HG03442 (cell line): ENCODE results near the gene CPLANE2.
"Not testable (repeated sequence)": the region's sequence is repeated elsewhere in the genome, so short reads cannot be mapped to it uniquely, and the experiment has no call there.

Source experiments
- ATAC-seq: cut with Tn5 transposase; IDR thresholded peaks from one replicate; pipeline ENCODE4 v1.9.1; 2021; ENCODE audit warnings: mild to moderate bottlenecking, moderate library complexity; ENCODE audit not compliant: unreplicated experiment

Gene CPLANE2

GRCh38 chr1:16231331-16232315, 5.4 kb downstream of the CPLANE2 start:
- ATAC-seq, result no peak

- ATAC-seq, result no peak
Measured at GRCh38 chr1:16230744-16231143, 6.2 kb downstream of the CPLANE2 start.

DNA sequence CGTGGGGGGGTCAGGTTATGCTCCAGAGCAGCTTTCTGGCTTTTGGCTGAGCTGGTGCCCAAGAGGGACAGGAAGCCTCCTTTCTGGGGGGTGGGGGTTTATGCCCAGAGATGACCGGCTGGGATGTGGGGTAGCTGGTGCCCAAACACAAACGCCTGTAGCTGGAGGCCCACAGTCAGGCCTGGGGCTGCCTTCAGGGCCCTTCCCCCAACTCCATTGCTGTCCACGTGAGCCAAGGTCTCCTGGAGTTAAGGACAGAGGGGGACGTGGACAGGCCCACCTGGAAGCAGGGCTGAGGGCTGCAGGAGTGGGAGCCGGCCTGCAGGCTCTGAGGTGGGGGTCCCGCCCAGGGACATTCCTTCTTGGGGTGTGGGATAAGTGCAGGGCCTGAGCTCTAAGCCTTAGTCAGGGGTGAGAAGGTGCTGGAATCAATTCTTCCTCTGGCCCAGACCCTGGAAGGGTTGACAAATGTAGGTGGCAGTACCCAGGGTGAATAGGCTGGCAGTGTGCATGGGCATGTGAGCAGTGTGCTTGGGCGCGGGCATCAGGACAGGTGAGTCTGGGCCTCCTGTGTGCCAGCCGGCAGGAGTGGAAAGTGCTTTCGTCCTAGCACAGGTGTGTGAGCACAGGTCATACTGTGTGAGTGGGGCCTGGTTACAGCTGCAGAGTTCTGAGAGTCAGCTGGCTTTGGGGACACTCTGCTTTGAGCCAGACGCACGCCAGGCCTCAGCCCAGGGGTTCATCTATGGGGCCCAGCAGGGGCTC, 6.8 kb downstream of the CPLANE2 start:
- no peak for ATAC-seq

DNA sequence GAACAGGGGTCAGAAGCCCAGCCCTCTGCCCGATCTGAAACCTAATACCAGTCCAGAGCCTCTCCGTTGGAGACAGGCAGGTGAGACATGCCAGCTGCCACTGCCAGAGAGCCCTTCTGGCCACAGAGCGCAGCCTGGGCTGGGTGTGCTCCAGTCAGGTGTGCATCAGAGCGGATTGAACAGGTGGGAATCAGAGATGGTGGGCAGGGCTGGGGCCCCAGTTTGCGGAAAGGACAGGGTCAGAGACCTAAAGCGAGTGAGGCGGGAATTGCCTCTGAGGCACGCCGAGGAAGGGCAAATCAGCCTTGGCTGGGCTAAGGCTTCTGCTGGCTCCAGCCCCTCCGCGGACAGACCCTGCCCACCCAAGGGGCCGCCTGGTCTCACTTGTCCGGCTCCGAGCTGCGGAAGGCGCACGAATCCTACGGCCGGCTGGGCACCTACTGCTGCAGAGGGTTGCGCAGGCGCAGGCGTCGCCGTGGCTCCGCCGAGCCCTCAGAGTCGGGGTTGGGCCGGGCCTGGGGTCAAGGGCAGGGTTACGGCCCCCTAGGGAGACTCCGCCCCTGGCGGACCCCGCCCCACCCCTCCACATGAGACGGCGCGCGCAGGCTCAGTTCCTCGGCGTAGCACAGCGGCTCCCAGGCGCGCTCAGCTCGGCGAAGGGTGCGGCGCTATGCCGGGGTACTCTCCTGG, 10.3 kb downstream of the CPLANE2 start:
- ATAC-seq, result no peak

GRCh38 chr1:16226129-16226489, 10.9 kb downstream of the CPLANE2 start:
- no peak for ATAC-seq

GRCh38 chr1:16224472-16224871, 12.5 kb downstream of the CPLANE2 start:
- no peak for ATAC-seq

GRCh38 chr1:16222716-16223115, 14.3 kb downstream of the CPLANE2 start:
- not testable (repeated sequence) for ATAC-seq

DNA sequence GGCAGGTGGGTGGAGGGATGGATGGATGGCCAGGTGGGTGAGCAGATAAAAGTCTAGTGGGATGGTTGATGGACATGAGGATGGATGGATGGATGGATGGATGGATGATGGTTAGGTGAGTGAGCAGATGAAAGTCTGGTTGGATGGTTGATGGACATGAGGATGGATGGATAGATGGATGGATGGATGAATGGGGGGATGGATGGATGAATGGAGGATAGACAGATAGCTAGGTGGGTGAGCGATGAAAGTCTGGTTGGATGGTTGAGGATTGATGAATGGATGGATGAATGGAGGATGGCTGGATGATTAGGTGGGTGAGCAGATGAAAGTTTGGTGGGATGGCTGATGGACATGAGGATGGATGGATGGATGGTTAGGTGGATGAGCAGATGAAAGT, 15.5 kb downstream of the CPLANE2 start:
- no peak for ATAC-seq

GRCh38 chr1:16219968-16220500, 16.9 kb downstream of the CPLANE2 start:
- ATAC-seq, result no peak

GRCh38 chr1:16218674-16219071, 18.3 kb downstream of the CPLANE2 start:
- ATAC-seq, result no peak

GRCh38 chr1:16218014-16218673, 18.8 kb downstream of the CPLANE2 start:
- no peak for ATAC-seq

DNA sequence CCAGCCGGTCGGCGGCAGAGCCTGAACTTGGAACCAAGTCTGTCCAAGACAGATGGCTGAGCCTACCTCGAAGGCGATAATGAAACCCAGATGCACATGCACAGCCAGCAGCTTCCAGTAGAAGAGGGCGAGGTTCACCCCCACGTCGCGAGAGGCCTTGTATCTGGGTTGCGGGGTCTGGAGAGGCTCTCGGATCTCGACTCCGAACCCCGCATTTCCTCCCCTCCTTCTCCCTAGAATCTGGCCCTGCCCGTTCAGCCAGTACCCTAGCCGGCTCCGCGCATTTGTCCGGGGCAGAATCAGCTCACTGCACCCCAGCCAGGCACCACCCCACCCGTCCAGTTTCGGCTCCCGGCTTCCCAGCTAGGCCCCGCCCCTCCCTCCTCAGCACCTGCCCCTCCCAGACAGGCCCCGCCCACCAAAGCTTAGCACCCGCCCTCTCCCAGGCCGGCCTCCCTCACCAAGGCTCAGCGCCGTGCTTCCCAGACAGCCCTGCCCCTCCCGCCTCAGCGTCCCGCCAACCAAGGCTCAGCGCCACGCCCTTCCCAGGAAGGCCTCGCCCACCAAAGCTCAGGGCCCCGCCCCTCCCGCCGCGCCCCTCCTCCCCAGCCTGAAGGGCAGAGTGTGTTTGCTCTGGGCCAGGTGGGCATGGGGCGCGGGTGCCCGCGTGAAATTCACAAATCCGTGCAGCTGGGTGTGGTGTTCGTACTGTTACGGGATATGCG, 19.8 kb downstream of the CPLANE2 start:
- peak; percentile 78 for ATAC-seq

DNA sequence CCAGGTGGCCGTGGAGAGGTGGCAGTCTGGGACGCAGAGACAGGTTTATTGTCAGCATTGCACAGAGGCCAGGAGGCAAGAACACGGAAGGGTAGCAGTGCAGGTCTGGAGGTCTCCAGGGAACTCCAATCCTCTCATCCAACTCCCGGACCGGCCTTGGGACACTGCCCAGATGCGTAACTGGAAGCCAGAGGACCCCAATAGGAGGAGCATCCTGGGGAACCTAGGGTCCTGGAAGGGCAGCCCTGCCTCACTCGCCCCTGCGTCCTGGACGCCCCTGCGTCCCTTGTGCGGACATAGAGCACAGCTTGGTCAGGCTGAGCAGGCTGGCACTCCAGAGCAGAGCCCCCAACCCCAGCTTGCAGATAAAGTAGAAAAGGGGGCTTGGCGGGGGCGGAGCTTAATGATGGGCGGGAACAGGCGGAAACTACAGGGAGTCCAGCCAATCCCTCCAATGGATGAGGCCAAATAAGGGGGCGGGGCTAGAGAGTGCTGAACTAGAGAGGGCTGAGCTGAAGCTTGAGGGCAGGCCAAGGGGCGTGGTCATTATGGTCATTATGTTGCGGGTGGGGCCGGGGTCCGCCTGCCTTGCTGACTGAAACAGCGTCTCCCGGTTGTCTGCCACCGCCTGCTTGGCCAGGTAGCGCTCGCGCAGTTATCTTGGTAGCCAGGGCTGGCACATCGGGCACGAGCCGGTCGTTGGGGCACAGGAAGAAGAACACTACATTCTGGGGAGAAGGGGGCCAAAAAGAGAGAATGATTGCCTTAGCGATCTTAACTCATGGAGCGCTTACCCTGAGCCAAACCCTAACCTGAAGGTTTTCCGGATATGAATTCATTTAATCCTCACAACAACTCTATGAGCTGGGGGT, 20.9 kb downstream of the CPLANE2 start:
- ATAC-seq, result peak; percentile 35

GRCh38 chr1:16215240-16215639, 21.7 kb downstream of the CPLANE2 start:
- not testable (repeated sequence) for ATAC-seq

- ATAC-seq, result not testable (repeated sequence)
Measured at GRCh38 chr1:16213544-16213943, 23.4 kb downstream of the CPLANE2 start.

- no peak for ATAC-seq
Measured at GRCh38 chr1:16213013-16213412, 24.0 kb downstream of the CPLANE2 start.

- no peak for ATAC-seq
Measured at GRCh38 chr1:16212251-16212961, 24.6 kb downstream of the CPLANE2 start, which contains the start of gene ARHGEF19. Gene ARHGEF19 (minus strand): TSS chr1:16212652. CDS start chr1:16209054, 3,598 bp downstream.

DNA sequence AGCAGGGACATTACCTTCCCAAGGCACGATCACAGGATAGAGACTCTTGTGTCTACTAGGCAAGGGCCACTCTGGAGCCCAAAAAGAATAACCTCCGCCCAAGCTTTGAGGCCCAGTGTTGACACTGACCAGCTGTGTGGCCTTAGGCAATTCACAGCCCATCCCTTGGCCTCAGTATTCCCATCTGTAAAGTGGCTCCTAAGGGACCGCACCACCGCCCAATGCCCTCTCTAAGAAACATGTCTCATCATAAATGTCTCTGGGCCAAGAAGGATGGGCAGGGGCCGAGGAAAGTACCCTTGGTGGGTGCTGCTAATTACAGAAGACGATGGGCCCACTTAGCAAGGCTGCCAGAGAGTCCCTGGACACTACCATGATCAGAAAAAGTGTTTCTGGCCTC, 25.2 kb downstream of the CPLANE2 start:
- no peak for ATAC-seq
